Liver (tissue), 9 donors: ENCODE data around the gene TMEM170B. TPM values are rescaled to one million over a fixed set of nuclear protein-coding genes. Genes with fewer than 3 reads are reported as not detected.

Source experiments
- DNase-seq: peaks from one replicate; pipeline ENCODE4 v3.0.0-alpha.2; 2017; ENCODE audit warnings: low spot score
- H3K27ac ChIP-seq, 2 donors: one replicate each; pipeline ENCODE4 v1.7.0; 2013; ENCODE audit warnings: inconsistent platforms in 2 of 2, low read length in 2 of 2, control low read depth in 1 of 2, low read depth in 1 of 2, mild to moderate bottlenecking in 1 of 2
- H3K27me3 ChIP-seq, 4 donors: one replicate each; pipeline versions ENCODE4 v1.6.1 to v1.7.0; 2013; ENCODE audit warnings: low read length in 3 of 4, inconsistent platforms in 1 of 4, mild to moderate bottlenecking in 1 of 4, moderate library complexity in 1 of 4; ENCODE audit not compliant: control insufficient read depth in 4 of 4, insufficient read depth in 4 of 4
- H3K36me3 ChIP-seq, 4 donors: one replicate each; pipeline versions ENCODE4 v1.6.1 to v1.7.0; 2013; ENCODE audit warnings: low read length in 3 of 4, mild to moderate bottlenecking in 3 of 4, low read depth in 1 of 4, moderate library complexity in 1 of 4; ENCODE audit not compliant: control insufficient read depth in 4 of 4, insufficient read depth in 3 of 4
- H3K4me1 ChIP-seq, 4 donors: one replicate each; pipeline versions ENCODE4 v1.6.1 to v1.7.0; 2013; ENCODE audit warnings: low read length in 3 of 4, mild to moderate bottlenecking in 3 of 4, moderate library complexity in 1 of 4; ENCODE audit not compliant: control insufficient read depth in 4 of 4, insufficient read depth in 4 of 4
- H3K4me3 ChIP-seq, 3 donors: one replicate each; pipeline versions ENCODE4 v1.6.1 to v1.7.0; 2013; ENCODE audit warnings: low read length in 3 of 3, control low read depth in 1 of 3, low read depth in 1 of 3, mild to moderate bottlenecking in 1 of 3
- H3K9ac ChIP-seq, 2 donors: one replicate each; pipeline ENCODE4 v1.7.0; 2013; ENCODE audit warnings: low read length in 2 of 2, mild to moderate bottlenecking in 2 of 2, moderate library complexity in 2 of 2, control low read depth in 1 of 2, low read depth in 1 of 2
- H3K9me3 ChIP-seq, 4 donors: one replicate each; pipeline versions ENCODE4 v1.6.1 to v1.7.0; 2013; ENCODE audit warnings: low read length in 3 of 4; ENCODE audit not compliant: control insufficient read depth in 4 of 4
- ATF3 ChIP-seq: IDR thresholded peaks from 2 replicates; pipeline ENCODE4 v1.6.1; 2016; ENCODE audit warnings: antibody characterized with exemption
- CTCF ChIP-seq: fragments of 150-350 bp; IDR thresholded peaks from 2 replicates; pipeline ENCODE4 v1.5.1; 2017; ENCODE audit warnings: improper control_type of control experiment, low read depth, low read length; ENCODE audit not compliant: missing input control
- EGR1 ChIP-seq, 2 donors: IDR thresholded peaks; 2 replicates each; pipeline ENCODE4 v1.6.1; 2016 to 2018; ENCODE audit warnings: antibody characterized with exemption in 2 of 2, low read depth in 2 of 2
- FOXA1 ChIP-seq: IDR thresholded peaks from 2 replicates; pipeline ENCODE4 v1.6.1; 2016; ENCODE audit warnings: antibody characterized with exemption
- FOXA2 ChIP-seq: IDR thresholded peaks from 2 replicates; pipeline ENCODE4 v1.6.1; 2016; ENCODE audit warnings: antibody characterized with exemption
- GABPA ChIP-seq, 2 donors: IDR thresholded peaks in 1 of 2; conservative IDR thresholded peaks in 1 of 2; 2 replicates each; pipeline ENCODE4 v1.6.1; 2016; ENCODE audit warnings: antibody characterized with exemption in 2 of 2, mild to moderate bottlenecking in 1 of 2, moderate library complexity in 1 of 2
- HNF4A ChIP-seq, 2 donors: conservative IDR thresholded peaks; 2 replicates each; pipeline ENCODE4 v1.6.1; 2016; ENCODE audit warnings: antibody characterized with exemption in 2 of 2, mild to moderate bottlenecking in 2 of 2
- HNF4G ChIP-seq: IDR thresholded peaks from 2 replicates; pipeline ENCODE4 v1.6.1; 2016; ENCODE audit warnings: antibody characterized with exemption
- JUND ChIP-seq, 2 donors: IDR thresholded peaks; 2 replicates each; pipeline ENCODE4 v1.6.1; 2016; ENCODE audit warnings: antibody characterized with exemption in 2 of 2
- MAX ChIP-seq: IDR thresholded peaks from 2 replicates; pipeline ENCODE4 v1.6.1; 2016; ENCODE audit warnings: antibody characterized with exemption
- NR2F2 ChIP-seq: IDR thresholded peaks from 2 replicates; pipeline ENCODE4 v1.6.1; 2016; ENCODE audit warnings: antibody characterized with exemption
- RAD21 ChIP-seq, 2 donors: IDR thresholded peaks; 2 replicates each; pipeline ENCODE4 v1.6.1; 2016; ENCODE audit warnings: antibody characterized with exemption in 2 of 2, mild to moderate bottlenecking in 2 of 2
- REST ChIP-seq: IDR thresholded peaks from 2 replicates; pipeline ENCODE4 v1.6.1; 2016; ENCODE audit warnings: antibody characterized with exemption, mild to moderate bottlenecking
- RXRA ChIP-seq, 2 donors: IDR thresholded peaks; 2 replicates each; pipeline ENCODE4 v1.6.1; 2017 to 2018; ENCODE audit warnings: antibody characterized with exemption in 2 of 2, mild to moderate bottlenecking in 1 of 2
- SP1 ChIP-seq: IDR thresholded peaks from 2 replicates; pipeline ENCODE4 v1.6.1; 2018; ENCODE audit warnings: antibody characterized with exemption, mild to moderate bottlenecking
- TAF1 ChIP-seq: conservative IDR thresholded peaks from 2 replicates; pipeline ENCODE4 v1.6.1; 2016; ENCODE audit warnings: antibody characterized with exemption, mild to moderate bottlenecking
- YY1 ChIP-seq: IDR thresholded peaks from 2 replicates; pipeline ENCODE4 v1.6.1; 2016; ENCODE audit warnings: antibody characterized with exemption, mild to moderate bottlenecking
- ZBTB33 ChIP-seq: IDR thresholded peaks from 2 replicates; pipeline ENCODE4 v1.6.1; 2016; ENCODE audit warnings: antibody characterized with exemption
- WGBS: extraction: QIAGEN DNeasy Blood & Tissue Kit; methylation state at CpG from one replicate; pipeline ENCODE4 v1.1.7; 2013; 5-methylcytosine and 5-hydroxymethylcytosine counted together
- polyA plus RNA-seq, 2 donors: library from polyadenylated mRNA; stranded (reverse) in 1 of 2; unstranded in 1 of 2; fragments of 200-250 nt in 1 of 2; fragments of >200 nt in 1 of 2; fragmentation: Nextera tagmentation in 1 of 2; extraction: Ambion mirVana in 1 of 2; gene quantifications; one replicate each; pipeline versions ENCODE4 v1.2.1 to v1.2.3, GENCODE V29; 2013 to 2015
- total RNA-seq, 2 donors: library from RNA; depleted of rRNA; stranded (reverse); fragments of >200 nt; gene quantifications; one replicate each; pipeline ENCODE4 v1.2.3, GENCODE V29; 2014
- donor health status: healthy.
- donor health status: healthy.
- donor health status: healthy.
- donor health status: healthy.
- donor health status: healthy.

The TMEM170B gene
- total and polyA plus RNA-seq, 4 donors, result 1.8 to 11.0 (median 6.1) TPM

- WGBS, result 32% methylated on average over 8 of the region's 8 CpGs
- peak; percentile 62 for TF ChIP-seq SP1
- TF ChIP-seq HNF4G, result peak; percentile 71
- peak; percentile 29 to 66 for TF ChIP-seq RXRA (IDR thresholded peaks at IDR 0.05)
- TF ChIP-seq HNF4A (conservative IDR thresholded peaks at IDR 0.05), result peak; percentile 83 to 91
- TF ChIP-seq REST, result no peak
- no peak for TF ChIP-seq GABPA (IDR thresholded peaks at IDR 0.05 in 1 of 2, conservative IDR thresholded peaks at IDR 0.05 in 1 of 2)
- peak; percentile 39 for TF ChIP-seq NR2F2
- TF ChIP-seq MAX, result no peak
- peak in 1 of 2 donors; percentile 28 for TF ChIP-seq JUND (IDR thresholded peaks at IDR 0.05)
- peaks cover 0 to 6% (median 2%) of the 10 kb centered on the region in 4 donors for H3K4me1 ChIP-seq
- H3K4me3 ChIP-seq, result no peak overlapping the region
- H3K27me3 ChIP-seq, result no peaks in the 10 kb centered on the region
- H3K9me3 ChIP-seq, result no peaks in the 10 kb centered on the region
- no peak overlapping the region for H3K27ac ChIP-seq
- no peak overlapping the region for H3K9ac ChIP-seq
- DNase-seq, result no peak
- H3K36me3 ChIP-seq, result no peaks in the 10 kb centered on the region
These were observed 61.1 kb downstream of the TMEM170B start for GRCh38 chr6:11598687-11599086.

- Histone ChIP-seq H3K9me3 (no peaks in the 10 kb centered on the region), H3K27me3 (no peaks in the 10 kb centered on the region), H3K36me3 (no peaks in the 10 kb centered on the region), H3K27ac (no peak overlapping the region), H3K4me1 (peaks cover 0 to 6% (median 2%) of the 10 kb centered on the region in 4 donors), H3K4me3 (no peak overlapping the region), H3K9ac (no peak overlapping the region)
- 92% methylated on average over 7 of the region's 7 CpGs for WGBS
- TF ChIP-seq YY1 (no peak), TAF1 (no peak), SP1 (no peak), RXRA (IDR thresholded peaks at IDR 0.05) (no peak), ATF3 (no peak), HNF4A (conservative IDR thresholded peaks at IDR 0.05) (no peak), MAX (no peak), REST (no peak), ZBTB33 (no peak), GABPA (IDR thresholded peaks at IDR 0.05 in 1 of 2, conservative IDR thresholded peaks at IDR 0.05 in 1 of 2) (no peak), HNF4G (no peak), EGR1 (IDR thresholded peaks at IDR 0.05; ENCODE audit: low read depth in 2 of 2) (no peak), RAD21 (IDR thresholded peaks at IDR 0.05) (no peak), NR2F2 (no peak), JUND (IDR thresholded peaks at IDR 0.05) (no peak), CTCF (no peak), FOXA2 (no peak), FOXA1 (no peak)
- no peak for DNase-seq
These were observed 62.7 kb downstream of the TMEM170B start for GRCh38 chr6:11600251-11600650.
